GM23338 (cell line): Measurements from ENCODE around the gene PALLD.

Source experiments
- CREB1 ChIP-seq: fragments of 250-450 bp; sonication (Bioruptor Pico); IDR thresholded peaks from 2 replicates; pipeline ENCODE4 v1.5.0; 2020; ENCODE audit warnings: low read depth, mild to moderate bottlenecking, moderate library complexity
- EZH2 ChIP-seq: fragments of 200-600 bp; sonication (generic); IDR thresholded peaks from one replicate; pipeline ENCODE4 v1.8.0; 2017; ENCODE audit warnings: antibody characterized with exemption, mild to moderate bottlenecking, low read depth; ENCODE audit not compliant: unreplicated experiment
- EZH2phosphoT487 ChIP-seq: fragments of 200-600 bp; sonication (generic); IDR thresholded peaks from one replicate; pipeline ENCODE4 v1.8.1; 2018; ENCODE audit warnings: antibody characterized with exemption; ENCODE audit not compliant: unreplicated experiment
- JUNB ChIP-seq: IDR thresholded peaks from one replicate; pipeline ENCODE4 v1.6.1; 2016; ENCODE audit warnings: antibody characterized with exemption; ENCODE audit not compliant: unreplicated experiment
- NANOG ChIP-seq: IDR thresholded peaks from 2 replicates; pipeline ENCODE4 v1.6.1; 2016; ENCODE audit warnings: antibody characterized with exemption, borderline replicate concordance
- POLR2AphosphoS5 ChIP-seq: IDR thresholded peaks from 2 replicates; pipeline ENCODE4 v1.6.1; 2016; ENCODE audit warnings: antibody characterized with exemption, low read depth
- ZNF331 ChIP-seq: fragments of 250-450 bp; sonication (Bioruptor Pico); IDR thresholded peaks from 2 replicates; pipeline ENCODE4 v1.5.0; 2020; ENCODE audit warnings: low read depth, mild to moderate bottlenecking, moderate library complexity
- TF ChIP-seq, protein P1 (sequence below), 2 experiments: fragments of 200-600 bp in 1 of 2; sonication (generic) in 1 of 2; conservative IDR thresholded peaks; 2 replicates each; pipeline versions ENCODE4 v1.5.1 to v1.6.1; 2016 to 2017; ENCODE audit warnings: antibody characterized with exemption in 2 of 2, low read depth in 2 of 2, mild to moderate bottlenecking in 2 of 2, moderate library complexity in 1 of 2
- TF ChIP-seq, protein P2 (sequence below): IDR thresholded peaks from one replicate; pipeline ENCODE4 v1.6.1; 2018; ENCODE audit warnings: antibody characterized with exemption; ENCODE audit not compliant: unreplicated experiment
- TF ChIP-seq, protein P3 (sequence below): IDR thresholded peaks from 2 replicates; pipeline ENCODE4 v1.6.1; 2016; ENCODE audit warnings: antibody characterized with exemption

DNA sequence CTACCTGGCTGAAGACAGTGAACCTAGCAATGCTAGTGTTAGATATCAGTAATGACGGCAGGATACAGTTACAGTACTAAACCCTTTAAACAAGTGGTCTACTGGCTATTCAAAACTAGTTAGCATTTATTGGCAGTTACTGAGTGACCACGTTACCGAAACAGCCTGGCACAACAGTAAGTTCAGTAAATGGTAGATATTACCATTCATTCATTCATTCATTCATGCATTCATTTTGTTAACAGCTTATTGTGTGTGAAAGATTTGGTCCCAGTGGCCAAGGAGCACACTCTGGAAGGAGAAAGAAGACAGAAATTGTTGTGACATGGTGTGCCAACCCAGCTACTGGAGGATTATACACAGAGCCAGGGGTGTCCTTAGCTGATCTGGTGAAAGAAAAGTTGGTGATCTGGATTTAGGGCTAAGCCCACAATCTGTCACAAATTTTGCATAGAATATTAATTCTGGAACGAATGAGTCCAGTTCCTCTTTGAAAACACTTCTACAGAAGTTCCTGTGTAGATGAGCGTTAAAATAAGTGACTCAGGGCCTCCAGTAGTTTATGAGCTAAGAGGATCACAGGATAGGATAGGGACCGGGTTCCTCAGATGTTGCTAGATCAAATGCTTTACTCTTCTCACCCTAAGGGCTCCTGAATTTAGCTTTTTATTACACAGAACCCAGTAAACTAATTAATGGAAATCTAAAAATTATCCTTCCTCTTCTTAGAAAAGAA lies 334.1 kb downstream of the PALLD start:
- TF ChIP-seq, protein P1, sequence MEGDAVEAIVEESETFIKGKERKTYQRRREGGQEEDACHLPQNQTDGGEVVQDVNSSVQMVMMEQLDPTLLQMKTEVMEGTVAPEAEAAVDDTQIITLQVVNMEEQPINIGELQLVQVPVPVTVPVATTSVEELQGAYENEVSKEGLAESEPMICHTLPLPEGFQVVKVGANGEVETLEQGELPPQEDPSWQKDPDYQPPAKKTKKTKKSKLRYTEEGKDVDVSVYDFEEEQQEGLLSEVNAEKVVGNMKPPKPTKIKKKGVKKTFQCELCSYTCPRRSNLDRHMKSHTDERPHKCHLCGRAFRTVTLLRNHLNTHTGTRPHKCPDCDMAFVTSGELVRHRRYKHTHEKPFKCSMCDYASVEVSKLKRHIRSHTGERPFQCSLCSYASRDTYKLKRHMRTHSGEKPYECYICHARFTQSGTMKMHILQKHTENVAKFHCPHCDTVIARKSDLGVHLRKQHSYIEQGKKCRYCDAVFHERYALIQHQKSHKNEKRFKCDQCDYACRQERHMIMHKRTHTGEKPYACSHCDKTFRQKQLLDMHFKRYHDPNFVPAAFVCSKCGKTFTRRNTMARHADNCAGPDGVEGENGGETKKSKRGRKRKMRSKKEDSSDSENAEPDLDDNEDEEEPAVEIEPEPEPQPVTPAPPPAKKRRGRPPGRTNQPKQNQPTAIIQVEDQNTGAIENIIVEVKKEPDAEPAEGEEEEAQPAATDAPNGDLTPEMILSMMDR (conservative IDR thresholded peaks at IDR 0.05; ENCODE audit: low read depth in 2 of 2) = no peak
- no peak for TF ChIP-seq EZH2phosphoT487
- no peak for TF ChIP-seq CREB1 (CRISPR knock-in tag)
- no peak for TF ChIP-seq JUNB
- TF ChIP-seq, protein P2, sequence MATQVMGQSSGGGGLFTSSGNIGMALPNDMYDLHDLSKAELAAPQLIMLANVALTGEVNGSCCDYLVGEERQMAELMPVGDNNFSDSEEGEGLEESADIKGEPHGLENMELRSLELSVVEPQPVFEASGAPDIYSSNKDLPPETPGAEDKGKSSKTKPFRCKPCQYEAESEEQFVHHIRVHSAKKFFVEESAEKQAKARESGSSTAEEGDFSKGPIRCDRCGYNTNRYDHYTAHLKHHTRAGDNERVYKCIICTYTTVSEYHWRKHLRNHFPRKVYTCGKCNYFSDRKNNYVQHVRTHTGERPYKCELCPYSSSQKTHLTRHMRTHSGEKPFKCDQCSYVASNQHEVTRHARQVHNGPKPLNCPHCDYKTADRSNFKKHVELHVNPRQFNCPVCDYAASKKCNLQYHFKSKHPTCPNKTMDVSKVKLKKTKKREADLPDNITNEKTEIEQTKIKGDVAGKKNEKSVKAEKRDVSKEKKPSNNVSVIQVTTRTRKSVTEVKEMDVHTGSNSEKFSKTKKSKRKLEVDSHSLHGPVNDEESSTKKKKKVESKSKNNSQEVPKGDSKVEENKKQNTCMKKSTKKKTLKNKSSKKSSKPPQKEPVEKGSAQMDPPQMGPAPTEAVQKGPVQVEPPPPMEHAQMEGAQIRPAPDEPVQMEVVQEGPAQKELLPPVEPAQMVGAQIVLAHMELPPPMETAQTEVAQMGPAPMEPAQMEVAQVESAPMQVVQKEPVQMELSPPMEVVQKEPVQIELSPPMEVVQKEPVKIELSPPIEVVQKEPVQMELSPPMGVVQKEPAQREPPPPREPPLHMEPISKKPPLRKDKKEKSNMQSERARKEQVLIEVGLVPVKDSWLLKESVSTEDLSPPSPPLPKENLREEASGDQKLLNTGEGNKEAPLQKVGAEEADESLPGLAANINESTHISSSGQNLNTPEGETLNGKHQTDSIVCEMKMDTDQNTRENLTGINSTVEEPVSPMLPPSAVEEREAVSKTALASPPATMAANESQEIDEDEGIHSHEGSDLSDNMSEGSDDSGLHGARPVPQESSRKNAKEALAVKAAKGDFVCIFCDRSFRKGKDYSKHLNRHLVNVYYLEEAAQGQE = no peak
- no peak for TF ChIP-seq NANOG
- TF ChIP-seq POLR2AphosphoS5 = no peak
- TF ChIP-seq EZH2 = no peak
- TF ChIP-seq, protein P3, sequence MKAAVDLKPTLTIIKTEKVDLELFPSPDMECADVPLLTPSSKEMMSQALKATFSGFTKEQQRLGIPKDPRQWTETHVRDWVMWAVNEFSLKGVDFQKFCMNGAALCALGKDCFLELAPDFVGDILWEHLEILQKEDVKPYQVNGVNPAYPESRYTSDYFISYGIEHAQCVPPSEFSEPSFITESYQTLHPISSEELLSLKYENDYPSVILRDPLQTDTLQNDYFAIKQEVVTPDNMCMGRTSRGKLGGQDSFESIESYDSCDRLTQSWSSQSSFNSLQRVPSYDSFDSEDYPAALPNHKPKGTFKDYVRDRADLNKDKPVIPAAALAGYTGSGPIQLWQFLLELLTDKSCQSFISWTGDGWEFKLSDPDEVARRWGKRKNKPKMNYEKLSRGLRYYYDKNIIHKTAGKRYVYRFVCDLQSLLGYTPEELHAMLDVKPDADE = no peak
- no peak for TF ChIP-seq ZNF331
